Femur (tissue), 1 donor: Measurements from ENCODE around the gene STH.
"Not testable (repeated sequence)": the region's sequence is repeated elsewhere in the genome, so short reads cannot be mapped to it uniquely, and the experiment has no call there.

ENCODE experiments used
- DNase-seq: peaks from one replicate; pipeline ENCODE4 v3.0.0-alpha.2; 2017

Gene STH

DNA sequence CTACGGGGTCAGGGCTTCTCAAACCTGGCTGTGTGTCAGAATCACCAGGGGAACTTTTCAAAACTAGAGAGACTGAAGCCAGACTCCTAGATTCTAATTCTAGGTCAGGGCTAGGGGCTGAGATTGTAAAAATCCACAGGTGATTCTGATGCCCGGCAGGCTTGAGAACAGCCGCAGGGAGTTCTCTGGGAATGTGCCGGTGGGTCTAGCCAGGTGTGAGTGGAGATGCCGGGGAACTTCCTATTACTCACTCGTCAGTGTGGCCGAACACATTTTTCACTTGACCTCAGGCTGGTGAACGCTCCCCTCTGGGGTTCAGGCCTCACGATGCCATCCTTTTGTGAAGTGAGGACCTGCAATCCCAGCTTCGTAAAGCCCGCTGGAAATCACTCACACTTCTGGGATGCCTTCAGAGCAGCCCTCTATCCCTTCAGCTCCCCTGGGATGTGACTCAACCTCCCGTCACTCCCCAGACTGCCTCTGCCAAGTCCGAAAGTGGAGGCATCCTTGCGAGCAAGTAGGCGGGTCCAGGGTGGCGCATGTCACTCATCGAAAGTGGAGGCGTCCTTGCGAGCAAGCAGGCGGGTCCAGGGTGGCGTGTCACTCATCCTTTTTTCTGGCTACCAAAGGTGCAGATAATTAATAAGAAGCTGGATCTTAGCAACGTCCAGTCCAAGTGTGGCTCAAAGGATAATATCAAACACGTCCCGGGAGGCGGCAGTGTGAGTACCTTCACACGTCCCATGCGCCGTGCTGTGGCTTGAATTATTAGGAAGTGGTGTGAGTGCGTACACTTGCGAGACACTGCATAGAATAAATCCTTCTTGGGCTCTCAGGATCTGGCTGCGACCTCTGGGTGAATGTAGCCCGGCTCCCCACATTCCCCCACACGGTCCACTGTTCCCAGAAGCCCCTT is 10.9 kb downstream of the STH start:
- DNase-seq = no peak

DNA sequence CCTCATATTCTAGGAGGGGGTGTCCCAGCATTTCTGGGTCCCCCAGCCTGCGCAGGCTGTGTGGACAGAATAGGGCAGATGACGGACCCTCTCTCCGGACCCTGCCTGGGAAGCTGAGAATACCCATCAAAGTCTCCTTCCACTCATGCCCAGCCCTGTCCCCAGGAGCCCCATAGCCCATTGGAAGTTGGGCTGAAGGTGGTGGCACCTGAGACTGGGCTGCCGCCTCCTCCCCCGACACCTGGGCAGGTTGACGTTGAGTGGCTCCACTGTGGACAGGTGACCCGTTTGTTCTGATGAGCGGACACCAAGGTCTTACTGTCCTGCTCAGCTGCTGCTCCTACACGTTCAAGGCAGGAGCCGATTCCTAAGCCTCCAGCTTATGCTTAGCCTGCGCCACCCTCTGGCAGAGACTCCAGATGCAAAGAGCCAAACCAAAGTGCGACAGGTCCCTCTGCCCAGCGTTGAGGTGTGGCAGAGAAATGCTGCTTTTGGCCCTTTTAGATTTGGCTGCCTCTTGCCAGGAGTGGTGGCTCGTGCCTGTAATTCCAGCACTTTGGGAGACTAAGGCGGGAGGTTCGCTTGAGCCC is 11.6 kb downstream of the STH start:
- DNase-seq = no peak

DNA sequence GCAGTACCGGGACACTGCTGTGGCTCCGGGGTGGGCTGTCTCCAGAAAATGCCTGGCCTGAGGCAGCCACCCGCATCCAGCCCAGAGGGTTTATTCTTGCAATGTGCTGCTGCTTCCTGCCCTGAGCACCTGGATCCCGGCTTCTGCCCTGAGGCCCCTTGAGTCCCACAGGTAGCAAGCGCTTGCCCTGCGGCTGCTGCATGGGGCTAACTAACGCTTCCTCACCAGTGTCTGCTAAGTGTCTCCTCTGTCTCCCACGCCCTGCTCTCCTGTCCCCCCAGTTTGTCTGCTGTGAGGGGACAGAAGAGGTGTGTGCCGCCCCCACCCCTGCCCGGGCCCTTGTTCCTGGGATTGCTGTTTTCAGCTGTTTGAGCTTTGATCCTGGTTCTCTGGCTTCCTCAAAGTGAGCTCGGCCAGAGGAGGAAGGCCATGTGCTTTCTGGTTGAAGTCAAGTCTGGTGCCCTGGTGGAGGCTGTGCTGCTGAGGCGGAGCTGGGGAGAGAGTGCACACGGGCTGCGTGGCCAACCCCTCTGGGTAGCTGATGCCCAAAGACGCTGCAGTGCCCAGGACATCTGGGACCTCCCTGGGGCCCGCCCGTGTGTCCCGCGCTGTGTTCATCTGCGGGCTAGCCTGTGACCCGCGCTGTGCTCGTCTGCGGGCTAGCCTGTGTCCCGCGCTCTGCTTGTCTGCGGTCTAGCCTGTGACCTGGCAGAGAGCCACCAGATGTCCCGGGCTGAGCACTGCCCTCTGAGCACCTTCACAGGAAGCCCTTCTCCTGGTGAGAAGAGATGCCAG is 12.9 kb downstream of the STH start:
- DNase-seq = no peak

DNA sequence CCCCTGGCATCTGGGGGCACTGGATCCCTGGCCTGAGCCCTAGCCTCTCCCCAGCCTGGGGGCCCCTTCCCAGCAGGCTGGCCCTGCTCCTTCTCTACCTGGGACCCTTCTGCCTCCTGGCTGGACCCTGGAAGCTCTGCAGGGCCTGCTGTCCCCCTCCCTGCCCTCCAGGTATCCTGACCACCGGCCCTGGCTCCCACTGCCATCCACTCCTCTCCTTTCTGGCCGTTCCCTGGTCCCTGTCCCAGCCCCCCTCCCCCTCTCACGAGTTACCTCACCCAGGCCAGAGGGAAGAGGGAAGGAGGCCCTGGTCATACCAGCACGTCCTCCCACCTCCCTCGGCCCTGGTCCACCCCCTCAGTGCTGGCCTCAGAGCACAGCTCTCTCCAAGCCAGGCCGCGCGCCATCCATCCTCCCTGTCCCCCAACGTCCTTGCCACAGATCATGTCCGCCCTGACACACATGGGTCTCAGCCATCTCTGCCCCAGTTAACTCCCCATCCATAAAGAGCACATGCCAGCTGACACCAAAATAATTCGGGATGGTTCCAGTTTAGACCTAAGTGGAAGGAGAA is 13.5 kb downstream of the STH start:
- DNase-seq = no peak

DNA sequence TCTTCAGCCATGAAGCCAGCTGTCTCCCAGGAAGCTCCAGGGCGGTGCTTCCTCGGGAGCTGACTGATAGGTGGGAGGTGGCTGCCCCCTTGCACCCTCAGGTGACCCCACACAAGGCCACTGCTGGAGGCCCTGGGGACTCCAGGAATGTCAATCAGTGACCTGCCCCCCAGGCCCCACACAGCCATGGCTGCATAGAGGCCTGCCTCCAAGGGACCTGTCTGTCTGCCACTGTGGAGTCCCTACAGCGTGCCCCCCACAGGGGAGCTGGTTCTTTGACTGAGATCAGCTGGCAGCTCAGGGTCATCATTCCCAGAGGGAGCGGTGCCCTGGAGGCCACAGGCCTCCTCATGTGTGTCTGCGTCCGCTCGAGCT is 14.1 kb downstream of the STH start:
- no peak for DNase-seq

DNA sequence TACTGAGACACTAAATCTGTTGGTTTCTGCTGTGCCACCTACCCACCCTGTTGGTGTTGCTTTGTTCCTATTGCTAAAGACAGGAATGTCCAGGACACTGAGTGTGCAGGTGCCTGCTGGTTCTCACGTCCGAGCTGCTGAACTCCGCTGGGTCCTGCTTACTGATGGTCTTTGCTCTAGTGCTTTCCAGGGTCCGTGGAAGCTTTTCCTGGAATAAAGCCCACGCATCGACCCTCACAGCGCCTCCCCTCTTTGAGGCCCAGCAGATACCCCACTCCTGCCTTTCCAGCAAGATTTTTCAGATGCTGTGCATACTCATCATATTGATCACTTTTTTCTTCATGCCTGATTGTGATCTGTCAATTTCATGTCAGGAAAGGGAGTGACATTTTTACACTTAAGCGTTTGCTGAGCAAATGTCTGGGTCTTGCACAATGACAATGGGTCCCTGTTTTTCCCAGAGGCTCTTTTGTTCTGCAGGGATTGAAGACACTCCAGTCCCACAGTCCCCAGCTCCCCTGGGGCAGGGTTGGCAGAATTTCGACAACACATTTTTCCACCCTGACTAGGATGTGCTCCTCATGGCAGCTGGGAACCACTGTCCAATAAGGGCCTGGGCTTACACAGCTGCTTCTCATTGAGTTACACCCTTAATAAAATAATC is 14.6 kb downstream of the STH start:
- DNase-seq = no peak

DNA sequence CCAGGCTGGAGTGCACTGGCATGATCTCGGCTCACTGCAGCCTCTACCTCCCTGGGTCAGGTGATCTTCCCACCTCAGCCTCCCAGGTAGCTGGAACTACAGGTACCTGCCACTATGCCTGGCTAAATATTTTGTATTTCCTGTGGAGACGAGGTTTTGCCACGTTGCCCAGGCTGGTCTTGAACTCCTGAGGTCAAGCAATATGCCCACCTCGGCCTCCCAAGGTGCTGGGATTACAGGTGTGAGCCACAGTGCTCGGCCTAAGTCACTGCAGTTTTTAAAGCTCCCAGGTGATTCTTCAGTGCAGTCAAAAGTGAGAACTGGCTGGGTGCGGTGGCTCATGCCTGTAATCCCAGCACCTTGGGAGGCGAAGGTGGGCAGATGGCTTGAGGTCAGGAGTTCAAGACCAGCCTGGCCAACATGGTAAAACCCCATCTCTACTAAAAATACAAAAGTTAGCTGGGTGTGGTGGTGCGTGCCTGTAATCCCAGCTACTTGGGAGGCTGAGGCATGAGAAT is 20.4 kb downstream of the STH start:
- not testable (repeated sequence) for DNase-seq

DNA sequence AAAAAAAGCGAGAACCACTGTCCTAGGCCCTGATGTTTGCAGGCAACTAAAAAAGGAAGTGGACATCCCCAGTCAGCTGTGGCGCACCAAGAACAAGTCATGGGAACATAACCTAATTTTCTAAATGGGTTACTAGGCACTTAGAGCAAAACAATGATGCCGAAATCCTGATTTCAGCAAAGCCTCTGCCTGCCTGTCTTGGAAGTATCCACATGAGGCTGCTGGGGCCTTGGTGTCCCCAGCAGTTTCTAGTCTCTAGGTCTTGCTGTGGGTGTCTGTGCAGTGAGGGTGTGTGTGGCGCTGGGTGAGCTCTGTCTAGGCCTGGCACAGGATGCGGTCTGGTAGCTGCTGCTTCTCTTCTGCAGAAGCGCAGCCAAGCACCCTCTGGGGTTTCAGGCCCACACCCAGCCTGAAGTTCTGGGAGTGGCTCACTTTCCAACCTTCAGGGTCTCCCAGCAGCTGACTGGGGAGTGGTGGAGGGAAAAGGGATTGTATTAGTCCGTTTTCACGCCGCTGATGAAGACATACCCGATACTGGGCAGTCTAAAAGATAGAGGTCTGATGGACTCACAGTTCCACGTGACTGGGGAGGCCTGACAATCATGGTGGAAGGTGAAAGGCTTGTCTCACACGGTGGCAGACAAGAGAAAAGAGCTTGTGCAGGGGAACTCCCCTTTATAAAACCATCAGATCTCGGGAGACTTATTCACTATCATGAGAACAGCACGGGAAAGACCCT is 21.1 kb downstream of the STH start:
- DNase-seq = no peak

DNA sequence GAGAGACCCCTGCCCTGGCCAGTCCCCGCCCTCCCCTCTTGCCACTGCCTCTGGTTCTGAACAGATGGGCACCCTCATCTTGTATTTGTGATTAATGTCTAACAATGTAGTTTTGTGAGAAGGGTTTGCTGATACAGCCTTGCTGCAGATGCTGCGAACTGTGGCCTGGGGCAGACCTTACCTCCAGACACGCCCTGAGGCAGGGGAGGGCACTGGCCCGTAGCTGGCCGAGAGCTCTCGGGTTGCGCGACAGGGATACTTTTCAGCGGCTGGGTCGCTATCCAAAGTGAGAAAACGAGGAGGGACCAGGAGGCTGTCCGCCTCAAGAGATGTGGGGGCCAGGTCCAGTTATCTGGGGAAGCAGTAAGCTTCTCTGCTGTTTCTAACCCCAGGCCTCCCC is 21.9 kb downstream of the STH start:
- no peak for DNase-seq

DNA sequence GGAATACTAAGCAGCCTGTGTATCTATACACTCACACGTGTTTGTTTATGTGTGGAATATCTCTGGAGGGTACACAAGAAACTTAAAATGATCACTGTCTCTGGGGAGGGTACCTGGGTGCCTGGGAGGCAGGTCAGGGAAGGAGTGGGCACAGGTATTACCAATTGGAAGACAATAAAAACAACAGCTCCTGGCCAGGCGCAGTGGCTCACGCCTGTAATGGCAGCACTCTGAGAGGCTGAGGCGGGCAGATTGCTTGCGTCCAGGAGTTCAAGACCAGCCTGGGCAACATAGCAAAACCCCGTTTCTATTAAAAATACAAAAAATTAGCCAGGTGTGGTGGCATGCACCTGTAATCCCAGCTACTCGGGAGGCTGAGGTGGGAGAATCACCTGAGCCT is 24.3 kb downstream of the STH start:
- DNase-seq = not testable (repeated sequence)

DNA sequence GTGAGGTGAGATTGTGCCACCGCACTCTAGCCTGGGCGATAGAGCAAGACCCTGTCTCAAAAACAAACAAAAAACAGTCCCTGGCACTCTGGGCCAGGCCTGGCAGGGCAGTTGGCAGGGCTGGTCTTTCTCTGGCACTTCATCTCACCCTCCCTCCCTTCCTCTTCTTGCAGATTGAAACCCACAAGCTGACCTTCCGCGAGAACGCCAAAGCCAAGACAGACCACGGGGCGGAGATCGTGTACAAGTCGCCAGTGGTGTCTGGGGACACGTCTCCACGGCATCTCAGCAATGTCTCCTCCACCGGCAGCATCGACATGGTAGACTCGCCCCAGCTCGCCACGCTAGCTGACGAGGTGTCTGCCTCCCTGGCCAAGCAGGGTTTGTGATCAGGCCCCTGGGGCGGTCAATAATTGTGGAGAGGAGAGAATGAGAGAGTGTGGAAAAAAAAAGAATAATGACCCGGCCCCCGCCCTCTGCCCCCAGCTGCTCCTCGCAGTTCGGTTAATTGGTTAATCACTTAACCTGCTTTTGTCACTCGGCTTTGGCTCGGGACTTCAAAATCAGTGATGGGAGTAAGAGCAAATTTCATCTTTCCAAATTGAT is 24.8 kb downstream of the STH start:
- no peak for DNase-seq

DNA sequence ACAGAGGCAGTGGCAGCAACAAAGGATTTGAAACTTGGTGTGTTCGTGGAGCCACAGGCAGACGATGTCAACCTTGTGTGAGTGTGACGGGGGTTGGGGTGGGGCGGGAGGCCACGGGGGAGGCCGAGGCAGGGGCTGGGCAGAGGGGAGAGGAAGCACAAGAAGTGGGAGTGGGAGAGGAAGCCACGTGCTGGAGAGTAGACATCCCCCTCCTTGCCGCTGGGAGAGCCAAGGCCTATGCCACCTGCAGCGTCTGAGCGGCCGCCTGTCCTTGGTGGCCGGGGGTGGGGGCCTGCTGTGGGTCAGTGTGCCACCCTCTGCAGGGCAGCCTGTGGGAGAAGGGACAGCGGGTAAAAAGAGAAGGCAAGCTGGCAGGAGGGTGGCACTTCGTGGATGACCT is 25.5 kb downstream of the STH start:
- no peak for DNase-seq

DNA sequence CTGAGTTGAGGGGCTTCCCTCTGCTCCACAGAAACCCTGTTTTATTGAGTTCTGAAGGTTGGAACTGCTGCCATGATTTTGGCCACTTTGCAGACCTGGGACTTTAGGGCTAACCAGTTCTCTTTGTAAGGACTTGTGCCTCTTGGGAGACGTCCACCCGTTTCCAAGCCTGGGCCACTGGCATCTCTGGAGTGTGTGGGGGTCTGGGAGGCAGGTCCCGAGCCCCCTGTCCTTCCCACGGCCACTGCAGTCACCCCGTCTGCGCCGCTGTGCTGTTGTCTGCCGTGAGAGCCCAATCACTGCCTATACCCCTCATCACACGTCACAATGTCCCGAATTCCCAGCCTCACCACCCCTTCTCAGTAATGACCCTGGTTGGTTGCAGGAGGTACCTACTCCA is 26.0 kb downstream of the STH start:
- no peak for DNase-seq

DNA sequence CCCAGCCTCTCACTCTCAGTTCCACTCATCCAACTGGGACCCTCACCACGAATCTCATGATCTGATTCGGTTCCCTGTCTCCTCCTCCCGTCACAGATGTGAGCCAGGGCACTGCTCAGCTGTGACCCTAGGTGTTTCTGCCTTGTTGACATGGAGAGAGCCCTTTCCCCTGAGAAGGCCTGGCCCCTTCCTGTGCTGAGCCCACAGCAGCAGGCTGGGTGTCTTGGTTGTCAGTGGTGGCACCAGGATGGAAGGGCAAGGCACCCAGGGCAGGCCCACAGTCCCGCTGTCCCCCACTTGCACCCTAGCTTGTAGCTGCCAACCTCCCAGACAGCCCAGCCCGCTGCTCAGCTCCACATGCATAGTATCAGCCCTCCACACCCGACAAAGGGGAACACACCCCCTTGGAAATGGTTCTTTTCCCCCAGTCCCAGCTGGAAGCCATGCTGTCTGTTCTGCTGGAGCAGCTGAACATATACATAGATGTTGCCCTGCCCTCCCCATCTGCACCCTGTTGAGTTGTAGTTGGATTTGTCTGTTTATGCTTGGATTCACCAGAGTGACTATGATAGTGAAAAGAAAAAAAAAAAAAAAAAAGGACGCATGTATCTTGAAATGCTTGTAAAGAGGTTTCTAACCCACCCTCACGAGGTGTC is 26.6 kb downstream of the STH start:
- no peak for DNase-seq

DNA sequence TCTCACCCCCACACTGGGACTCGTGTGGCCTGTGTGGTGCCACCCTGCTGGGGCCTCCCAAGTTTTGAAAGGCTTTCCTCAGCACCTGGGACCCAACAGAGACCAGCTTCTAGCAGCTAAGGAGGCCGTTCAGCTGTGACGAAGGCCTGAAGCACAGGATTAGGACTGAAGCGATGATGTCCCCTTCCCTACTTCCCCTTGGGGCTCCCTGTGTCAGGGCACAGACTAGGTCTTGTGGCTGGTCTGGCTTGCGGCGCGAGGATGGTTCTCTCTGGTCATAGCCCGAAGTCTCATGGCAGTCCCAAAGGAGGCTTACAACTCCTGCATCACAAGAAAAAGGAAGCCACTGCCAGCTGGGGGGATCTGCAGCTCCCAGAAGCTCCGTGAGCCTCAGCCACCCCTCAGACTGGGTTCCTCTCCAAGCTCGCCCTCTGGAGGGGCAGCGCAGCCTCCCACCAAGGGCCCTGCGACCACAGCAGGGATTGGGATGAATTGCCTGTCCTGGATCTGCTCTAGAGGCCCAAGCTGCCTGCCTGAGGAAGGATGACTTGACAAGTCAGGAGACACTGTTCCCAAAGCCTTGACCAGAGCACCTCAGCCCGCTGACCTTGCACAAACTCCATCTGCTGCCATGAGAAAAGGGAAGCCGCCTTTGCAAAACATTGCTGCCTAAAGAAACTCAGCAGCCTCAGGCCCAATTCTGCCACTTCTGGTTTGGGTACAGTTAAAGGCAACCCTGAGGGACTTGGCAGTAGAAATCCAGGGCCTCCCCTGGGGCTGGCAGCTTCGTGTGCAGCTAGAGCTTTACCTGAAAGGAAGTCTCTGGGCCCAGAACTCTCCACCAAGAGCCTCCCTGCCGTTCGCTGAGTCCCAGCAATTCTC is 27.4 kb downstream of the STH start:
- no peak for DNase-seq

DNA sequence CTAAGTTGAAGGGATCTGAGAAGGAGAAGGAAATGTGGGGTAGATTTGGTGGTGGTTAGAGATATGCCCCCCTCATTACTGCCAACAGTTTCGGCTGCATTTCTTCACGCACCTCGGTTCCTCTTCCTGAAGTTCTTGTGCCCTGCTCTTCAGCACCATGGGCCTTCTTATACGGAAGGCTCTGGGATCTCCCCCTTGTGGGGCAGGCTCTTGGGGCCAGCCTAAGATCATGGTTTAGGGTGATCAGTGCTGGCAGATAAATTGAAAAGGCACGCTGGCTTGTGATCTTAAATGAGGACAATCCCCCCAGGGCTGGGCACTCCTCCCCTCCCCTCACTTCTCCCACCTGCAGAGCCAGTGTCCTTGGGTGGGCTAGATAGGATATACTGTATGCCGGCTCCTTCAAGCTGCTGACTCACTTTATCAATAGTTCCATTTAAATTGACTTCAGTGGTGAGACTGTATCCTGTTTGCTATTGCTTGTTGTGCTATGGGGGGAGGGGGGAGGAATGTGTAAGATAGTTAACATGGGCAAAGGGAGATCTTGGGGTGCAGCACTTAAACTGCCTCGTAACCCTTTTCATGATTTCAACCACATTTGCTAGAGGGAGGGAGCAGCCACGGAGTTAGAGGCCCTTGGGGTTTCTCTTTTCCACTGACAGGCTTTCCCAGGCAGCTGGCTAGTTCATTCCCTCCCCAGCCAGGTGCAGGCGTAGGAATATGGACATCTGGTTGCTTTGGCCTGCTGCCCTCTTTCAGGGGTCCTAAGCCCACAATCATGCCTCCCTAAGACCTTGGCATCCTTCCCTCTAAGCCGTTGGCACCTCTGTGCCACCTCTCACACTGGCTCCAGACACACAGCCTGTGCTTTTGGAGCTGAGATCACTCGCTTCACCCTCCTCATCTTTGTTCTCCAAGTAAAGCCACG is 28.3 kb downstream of the STH start:
- no peak for DNase-seq

DNA sequence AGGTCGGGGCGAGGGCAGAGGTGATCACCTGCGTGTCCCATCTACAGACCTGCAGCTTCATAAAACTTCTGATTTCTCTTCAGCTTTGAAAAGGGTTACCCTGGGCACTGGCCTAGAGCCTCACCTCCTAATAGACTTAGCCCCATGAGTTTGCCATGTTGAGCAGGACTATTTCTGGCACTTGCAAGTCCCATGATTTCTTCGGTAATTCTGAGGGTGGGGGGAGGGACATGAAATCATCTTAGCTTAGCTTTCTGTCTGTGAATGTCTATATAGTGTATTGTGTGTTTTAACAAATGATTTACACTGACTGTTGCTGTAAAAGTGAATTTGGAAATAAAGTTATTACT is 28.9 kb downstream of the STH start:
- no peak for DNase-seq

DNA sequence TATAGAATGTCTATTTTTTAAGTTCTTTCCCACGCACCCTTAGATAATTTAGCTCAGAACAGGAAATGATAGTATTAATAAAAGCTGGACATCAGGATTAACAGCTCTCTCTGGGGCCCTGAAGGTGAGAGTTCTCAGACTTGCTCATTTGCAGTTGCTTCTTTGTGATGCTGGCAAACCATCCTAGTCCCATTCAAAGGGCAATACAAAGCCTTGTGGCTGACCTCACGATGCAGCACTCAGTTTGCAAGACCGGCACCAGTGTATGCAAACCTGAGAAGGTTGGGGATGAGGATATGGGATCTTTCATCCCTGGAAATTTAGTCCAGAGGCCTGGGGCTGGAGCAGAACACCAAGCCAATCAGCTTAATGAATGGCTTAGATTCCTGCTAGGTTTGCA is 29.3 kb downstream of the STH start:
- no peak for DNase-seq
